Measurements from ENCODE around the gene NLGN1.

GRCh38 chr3:173799060-173799816 is 401.7 kb downstream of the NLGN1 start:
- TF ChIP-seq POLR2A (IDR thresholded peaks at IDR 0.05; ENCODE audit: borderline replicate concordance, extremely low read depth, insufficient read depth, insufficient read length), result no peak
- no peak for TF ChIP-seq EZH2phosphoT487 (IDR thresholded peaks at IDR 0.05; ENCODE audit: borderline replicate concordance)
- TF ChIP-seq, protein P1, sequence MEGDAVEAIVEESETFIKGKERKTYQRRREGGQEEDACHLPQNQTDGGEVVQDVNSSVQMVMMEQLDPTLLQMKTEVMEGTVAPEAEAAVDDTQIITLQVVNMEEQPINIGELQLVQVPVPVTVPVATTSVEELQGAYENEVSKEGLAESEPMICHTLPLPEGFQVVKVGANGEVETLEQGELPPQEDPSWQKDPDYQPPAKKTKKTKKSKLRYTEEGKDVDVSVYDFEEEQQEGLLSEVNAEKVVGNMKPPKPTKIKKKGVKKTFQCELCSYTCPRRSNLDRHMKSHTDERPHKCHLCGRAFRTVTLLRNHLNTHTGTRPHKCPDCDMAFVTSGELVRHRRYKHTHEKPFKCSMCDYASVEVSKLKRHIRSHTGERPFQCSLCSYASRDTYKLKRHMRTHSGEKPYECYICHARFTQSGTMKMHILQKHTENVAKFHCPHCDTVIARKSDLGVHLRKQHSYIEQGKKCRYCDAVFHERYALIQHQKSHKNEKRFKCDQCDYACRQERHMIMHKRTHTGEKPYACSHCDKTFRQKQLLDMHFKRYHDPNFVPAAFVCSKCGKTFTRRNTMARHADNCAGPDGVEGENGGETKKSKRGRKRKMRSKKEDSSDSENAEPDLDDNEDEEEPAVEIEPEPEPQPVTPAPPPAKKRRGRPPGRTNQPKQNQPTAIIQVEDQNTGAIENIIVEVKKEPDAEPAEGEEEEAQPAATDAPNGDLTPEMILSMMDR (IDR thresholded peaks at IDR 0.05 in 2 of 3, conservative IDR thresholded peaks at IDR 0.05 in 1 of 3; ENCODE audit: borderline replicate concordance in 1 of 3, insufficient read depth in 1 of 3, low read depth in 2 of 3, low read length in 2 of 3), result no peak
- no peak for TF ChIP-seq EZH2 (IDR thresholded peaks at IDR 0.05)
- no peak for TF ChIP-seq RAD21 (IDR thresholded peaks at IDR 0.05; ENCODE audit: low read depth)
- TF ChIP-seq SP1 (IDR thresholded peaks at IDR 0.05; ENCODE audit: low read depth), result no peak
- no peak for TF ChIP-seq CBX3 (IDR thresholded peaks at IDR 0.05; ENCODE audit: low read depth)
- TF ChIP-seq POLR2AphosphoS5 (IDR thresholded peaks at IDR 0.05; ENCODE audit: low read depth, low read length), result no peak
- TF ChIP-seq ZNF274 (IDR thresholded peaks at IDR 0.05; ENCODE audit: low read depth, low read length), result no peak
